ENCODE results near the gene TRABD2A.

The TRABD2A gene

DNA sequence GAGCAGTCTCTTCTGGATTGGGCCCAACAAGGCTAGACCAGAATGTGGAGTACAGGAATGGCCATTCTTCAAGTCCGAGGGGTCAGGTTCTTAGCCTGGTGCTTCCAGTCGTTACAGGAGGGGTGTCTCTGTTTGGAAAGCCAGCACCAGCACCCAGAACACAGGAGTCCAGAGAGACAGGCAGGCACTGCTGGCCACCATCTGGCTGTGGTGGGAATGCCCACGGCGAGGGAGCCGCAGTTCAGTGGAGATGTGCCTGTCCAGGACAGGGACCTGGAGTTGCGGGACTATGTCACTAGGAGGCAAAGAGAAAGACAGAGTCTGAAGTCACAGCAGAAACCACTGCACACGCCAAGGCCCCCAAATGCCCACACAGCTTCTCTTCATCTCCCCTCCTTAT is 59.1 kb downstream of the TRABD2A start:
- no peak overlapping the region for H3K4me3 ChIP-seq (ENCODE audit: low read length)

DNA sequence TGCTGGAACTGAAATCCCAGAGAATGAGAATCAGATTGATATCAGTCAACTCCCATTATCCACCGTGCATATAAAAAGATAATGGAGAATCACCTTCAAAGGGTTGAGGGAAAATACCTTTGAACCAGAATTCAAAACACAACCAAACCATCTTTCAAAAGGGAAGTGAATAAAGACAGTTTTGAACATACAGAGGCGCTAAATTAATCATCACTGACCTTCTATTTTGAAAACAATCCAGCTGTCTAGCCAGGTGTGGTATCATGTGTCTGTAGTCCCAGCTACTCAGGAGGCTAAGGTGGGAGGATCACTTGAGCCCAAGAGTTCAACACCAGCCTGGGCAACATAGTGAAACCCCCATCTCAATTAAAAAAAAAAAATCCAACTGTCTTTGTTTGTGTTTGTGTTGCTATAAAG is 63.6 kb downstream of the TRABD2A start:
- no peaks in the 10 kb centered on the region for H3K4me1 ChIP-seq (ENCODE audit: control insufficient read depth, insufficient read depth, low read length)
- no peak overlapping the region for H3K4me3 ChIP-seq (ENCODE audit: low read length)
- no peak overlapping the region for H3K27ac ChIP-seq (ENCODE audit: low read length)
- H3K27me3 ChIP-seq (ENCODE audit: control insufficient read depth, insufficient read depth, low read length), result no peaks in the 10 kb centered on the region
- no CpG with 5 or more reads among the region's 2 CpGs for WGBS (ENCODE audit: insufficient coverage, insufficient read length)
- no peak for DNase-seq (ENCODE audit: low read depth, low spot score)
- no peaks in the 10 kb centered on the region for H3K9me3 ChIP-seq (ENCODE audit: control insufficient read depth, insufficient read depth, low read length)
- no peaks in the 10 kb centered on the region for H3K36me3 ChIP-seq (ENCODE audit: control insufficient read depth, insufficient read depth, low read length)

More for the DNA sequence above, 59.1 kb downstream of the TRABD2A start:
- H3K36me3 ChIP-seq (ENCODE audit: control insufficient read depth, insufficient read depth, low read length), result no peaks in the 10 kb centered on the region
- WGBS (ENCODE audit: insufficient coverage, insufficient read length), result no CpG with 5 or more reads among the region's 7 CpGs
- no peaks in the 10 kb centered on the region for H3K9me3 ChIP-seq (ENCODE audit: control insufficient read depth, insufficient read depth, low read length)
- no peak overlapping the region for H3K27ac ChIP-seq (ENCODE audit: low read length)
- H3K4me1 ChIP-seq (ENCODE audit: control insufficient read depth, insufficient read depth, low read length), result no peaks in the 10 kb centered on the region
- H3K27me3 ChIP-seq (ENCODE audit: control insufficient read depth, insufficient read depth, low read length), result no peaks in the 10 kb centered on the region
- DNase-seq (ENCODE audit: low read depth, low spot score), result no peak

GRCh38 chr2:84816426-84817026 is 64.4 kb downstream of the TRABD2A start:
- Histone ChIP-seq H3K27me3 (ENCODE audit: control insufficient read depth, insufficient read depth, low read length) (no peaks in the 10 kb centered on the region), H3K9me3 (ENCODE audit: control insufficient read depth, insufficient read depth, low read length) (no peaks in the 10 kb centered on the region), H3K36me3 (ENCODE audit: control insufficient read depth, insufficient read depth, low read length) (no peaks in the 10 kb centered on the region), H3K4me1 (ENCODE audit: control insufficient read depth, insufficient read depth, low read length) (no peaks in the 10 kb centered on the region), H3K4me3 (ENCODE audit: low read length) (no peak overlapping the region), H3K27ac (ENCODE audit: low read length) (no peak overlapping the region)
- no peak for DNase-seq (ENCODE audit: low read depth, low spot score)
- WGBS (ENCODE audit: insufficient coverage, insufficient read length), result no CpG with 5 or more reads among the region's 6 CpGs

GRCh38 chr2:84815146-84815545 is 65.7 kb downstream of the TRABD2A start:
- no peak for DNase-seq (ENCODE audit: low read depth, low spot score)
- WGBS (ENCODE audit: insufficient coverage, insufficient read length), result no CpG with 5 or more reads among the region's 3 CpGs
- Histone ChIP-seq H3K4me1 (ENCODE audit: control insufficient read depth, insufficient read depth, low read length) (no peaks in the 10 kb centered on the region), H3K36me3 (ENCODE audit: control insufficient read depth, insufficient read depth, low read length) (no peaks in the 10 kb centered on the region), H3K4me3 (ENCODE audit: low read length) (no peak overlapping the region), H3K27me3 (ENCODE audit: control insufficient read depth, insufficient read depth, low read length) (no peaks in the 10 kb centered on the region), H3K27ac (ENCODE audit: low read length) (no peak overlapping the region), H3K9me3 (ENCODE audit: control insufficient read depth, insufficient read depth, low read length) (no peaks in the 10 kb centered on the region)

DNA sequence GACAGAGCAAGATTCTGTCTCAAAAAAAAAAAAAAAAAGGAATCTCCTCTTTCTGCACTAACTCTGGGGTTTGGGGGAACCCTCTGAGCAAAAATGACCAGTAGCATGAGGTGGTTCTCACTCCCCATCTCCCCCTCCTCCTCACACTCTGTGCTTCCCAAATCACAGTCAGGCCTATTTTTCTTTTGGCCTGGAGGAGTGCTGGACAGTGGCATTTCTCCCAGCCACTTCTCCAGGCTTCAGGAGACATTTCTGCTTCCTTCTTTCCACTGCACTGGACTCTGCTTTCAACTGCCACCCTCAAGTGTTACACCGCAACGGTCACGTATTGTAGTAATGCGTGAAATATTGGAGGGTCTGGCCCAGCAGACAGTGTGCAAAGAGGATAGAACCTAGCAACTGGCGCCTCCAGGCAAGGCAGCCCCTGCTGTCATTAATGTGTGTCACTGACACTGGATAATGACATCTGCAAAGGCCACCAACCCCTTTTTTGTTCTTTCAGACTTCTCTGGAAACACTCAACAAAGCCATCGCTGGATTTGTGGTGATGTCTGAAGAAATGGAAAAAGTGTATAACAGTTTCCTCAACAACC is 68.9 kb downstream of the TRABD2A start:
- H3K9me3 ChIP-seq (ENCODE audit: control insufficient read depth, insufficient read depth, low read length), result no peaks in the 10 kb centered on the region
- no peak for DNase-seq (ENCODE audit: low read depth, low spot score)
- no peaks in the 10 kb centered on the region for H3K4me1 ChIP-seq (ENCODE audit: control insufficient read depth, insufficient read depth, low read length)
- no peak overlapping the region for H3K4me3 ChIP-seq (ENCODE audit: low read length)
- no CpG with 5 or more reads among the region's 6 CpGs for WGBS (ENCODE audit: insufficient coverage, insufficient read length)
- no peaks in the 10 kb centered on the region for H3K36me3 ChIP-seq (ENCODE audit: control insufficient read depth, insufficient read depth, low read length)
- no peaks in the 10 kb centered on the region for H3K27me3 ChIP-seq (ENCODE audit: control insufficient read depth, insufficient read depth, low read length)
- no peak overlapping the region for H3K27ac ChIP-seq (ENCODE audit: low read length)

- Histone ChIP-seq H3K9me3 (ENCODE audit: control insufficient read depth, insufficient read depth, low read length) (no peaks in the 10 kb centered on the region), H3K36me3 (ENCODE audit: control insufficient read depth, insufficient read depth, low read length) (no peaks in the 10 kb centered on the region), H3K27me3 (ENCODE audit: control insufficient read depth, insufficient read depth, low read length) (no peaks in the 10 kb centered on the region), H3K4me1 (ENCODE audit: control insufficient read depth, insufficient read depth, low read length) (no peaks in the 10 kb centered on the region), H3K4me3 (ENCODE audit: low read length) (no peak overlapping the region), H3K27ac (ENCODE audit: low read length) (no peak overlapping the region)
- WGBS (ENCODE audit: insufficient coverage, insufficient read length), result no CpG with 5 or more reads among the region's 4 CpGs
- no peak for DNase-seq (ENCODE audit: low read depth, low spot score)
These were observed 72.6 kb downstream of the TRABD2A start for GRCh38 chr2:84808279-84808678.

DNA sequence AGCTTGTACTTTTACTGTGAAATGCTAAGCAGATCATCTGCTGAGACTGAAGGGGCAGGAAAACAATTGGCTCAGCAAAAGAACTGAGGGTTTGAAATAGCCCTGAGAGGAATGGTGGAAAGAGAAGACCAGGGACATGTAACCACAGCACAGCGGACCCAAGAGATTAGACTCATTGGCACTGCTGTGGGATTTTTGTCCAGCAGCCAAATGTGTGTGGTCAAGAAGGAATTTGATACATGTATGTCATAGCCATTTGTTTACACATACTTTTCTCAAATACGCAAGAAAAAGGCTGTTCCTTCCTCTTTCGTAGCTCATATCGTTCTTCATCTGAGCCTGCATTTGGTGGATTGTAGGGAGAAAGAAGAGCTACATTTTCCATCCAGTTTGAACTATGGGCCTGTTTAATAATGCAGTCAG is 73.8 kb downstream of the TRABD2A start:
- no CpG with 5 or more reads among the region's 4 CpGs for WGBS (ENCODE audit: insufficient coverage, insufficient read length)
- Histone ChIP-seq H3K27me3 (ENCODE audit: control insufficient read depth, insufficient read depth, low read length) (no peaks in the 10 kb centered on the region), H3K27ac (ENCODE audit: low read length) (no peak overlapping the region), H3K36me3 (ENCODE audit: control insufficient read depth, insufficient read depth, low read length) (no peaks in the 10 kb centered on the region), H3K4me3 (ENCODE audit: low read length) (no peak overlapping the region), H3K9me3 (ENCODE audit: control insufficient read depth, insufficient read depth, low read length) (no peaks in the 10 kb centered on the region), H3K4me1 (ENCODE audit: control insufficient read depth, insufficient read depth, low read length) (no peaks in the 10 kb centered on the region)
- no peak for DNase-seq (ENCODE audit: low read depth, low spot score)

- WGBS (ENCODE audit: insufficient coverage, insufficient read length), result no CpG with 5 or more reads among the region's 1 CpG
- DNase-seq (ENCODE audit: low read depth, low spot score), result no peak
- H3K9me3 ChIP-seq (ENCODE audit: control insufficient read depth, insufficient read depth, low read length), result no peaks in the 10 kb centered on the region
- H3K4me1 ChIP-seq (ENCODE audit: control insufficient read depth, insufficient read depth, low read length), result no peaks in the 10 kb centered on the region
- no peaks in the 10 kb centered on the region for H3K27me3 ChIP-seq (ENCODE audit: control insufficient read depth, insufficient read depth, low read length)
- H3K36me3 ChIP-seq (ENCODE audit: control insufficient read depth, insufficient read depth, low read length), result no peaks in the 10 kb centered on the region
- H3K4me3 ChIP-seq (ENCODE audit: low read length), result no peak overlapping the region
- H3K27ac ChIP-seq (ENCODE audit: low read length), result no peak overlapping the region
These were observed 75.5 kb downstream of the TRABD2A start for GRCh38 chr2:84805250-84805958.

DNA sequence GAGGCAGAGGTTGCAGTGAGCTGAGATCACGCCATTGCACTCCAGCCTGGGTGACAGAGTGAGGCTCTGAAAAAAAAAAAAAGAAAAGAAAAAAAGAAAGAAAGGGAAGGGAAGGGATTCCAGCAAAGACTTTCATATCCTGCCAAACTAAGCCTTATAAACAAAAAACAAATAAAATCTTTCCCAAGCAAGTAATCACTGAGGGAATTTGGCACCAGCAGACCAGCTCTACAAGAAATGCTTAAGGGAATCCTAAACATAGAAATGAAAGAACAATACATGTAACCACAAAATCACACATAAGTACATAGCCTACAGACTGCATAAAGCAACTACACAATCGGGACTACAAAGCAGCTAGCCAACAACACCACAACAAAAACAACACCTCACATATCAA is 79.1 kb downstream of the TRABD2A start:
- Histone ChIP-seq H3K9me3 (ENCODE audit: control insufficient read depth, insufficient read depth, low read length) (no peaks in the 10 kb centered on the region), H3K27ac (ENCODE audit: low read length) (no peak overlapping the region), H3K4me3 (ENCODE audit: low read length) (no peak overlapping the region), H3K4me1 (ENCODE audit: control insufficient read depth, insufficient read depth, low read length) (peaks cover 8% of the 10 kb centered on the region), H3K27me3 (ENCODE audit: control insufficient read depth, insufficient read depth, low read length) (0 out of 2 replicates have a peak, but pooled peaks cover 2% of the 10 kb centered on the region), H3K36me3 (ENCODE audit: control insufficient read depth, insufficient read depth, low read length) (no peaks in the 10 kb centered on the region)
- no CpG with 5 or more reads among the region's 2 CpGs for WGBS (ENCODE audit: insufficient coverage, insufficient read length)
- DNase-seq (ENCODE audit: low read depth, low spot score), result no peak

DNA sequence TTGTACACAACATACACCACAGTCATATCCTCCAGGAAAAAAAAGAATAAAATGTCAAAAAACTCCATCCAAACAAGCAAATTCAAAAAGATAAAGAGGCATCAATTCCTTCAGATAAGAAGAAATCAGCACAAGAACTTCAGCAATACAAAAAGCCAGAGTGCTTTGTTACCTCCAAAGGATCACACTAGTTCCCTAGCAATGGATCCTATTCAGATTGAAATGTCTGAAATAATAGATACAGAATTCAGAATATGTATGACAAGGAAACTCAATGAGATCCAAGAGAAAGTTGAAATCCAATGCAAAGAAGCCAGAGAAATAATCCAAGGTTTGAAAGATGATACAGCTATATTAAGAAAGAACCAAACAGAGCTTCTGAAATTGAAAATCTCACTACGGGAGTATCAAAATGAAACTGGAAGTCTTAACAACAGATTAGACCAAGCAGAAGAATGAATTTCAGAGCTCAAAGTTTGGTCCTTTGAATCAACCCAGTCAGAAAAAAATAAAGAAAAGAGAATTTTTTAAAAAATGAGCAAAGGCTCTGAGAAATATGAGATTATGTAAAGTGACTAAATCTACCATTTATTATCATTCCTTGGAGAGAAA is 80.6 kb downstream of the TRABD2A start:
- peak overlapping the region; percentile 10 for H3K27ac ChIP-seq (ENCODE audit: low read length)
- H3K36me3 ChIP-seq (ENCODE audit: control insufficient read depth, insufficient read depth, low read length), result no peaks in the 10 kb centered on the region
- no peak overlapping the region for H3K4me3 ChIP-seq (ENCODE audit: low read length)
- WGBS (ENCODE audit: insufficient coverage, insufficient read length), result no CpG with 5 or more reads among the region's 1 CpG
- no peak for DNase-seq (ENCODE audit: low read depth, low spot score)
- H3K27me3 ChIP-seq (ENCODE audit: control insufficient read depth, insufficient read depth, low read length), result 0 out of 2 replicates have a peak, but pooled peaks cover 2% of the 10 kb centered on the region
- H3K4me1 ChIP-seq (ENCODE audit: control insufficient read depth, insufficient read depth, low read length), result peaks cover 8% of the 10 kb centered on the region
- no peaks in the 10 kb centered on the region for H3K9me3 ChIP-seq (ENCODE audit: control insufficient read depth, insufficient read depth, low read length)

All from iPS DF 6.9 (cell line).